MM.1S (cell line): ENCODE results near the gene SP4.

Experiments used
- CTCF ChIP-seq: fragments of 300-600 bp; sonication (generic); IDR thresholded peaks from 2 replicates; pipeline ENCODE4 v1.5.1; 2016; ENCODE audit warnings: antibody characterized with exemption, low read length, mixed read lengths
- EZH2 ChIP-seq: fragments of 300-600 bp; sonication (generic); optimal IDR thresholded peaks from 2 replicates; pipeline ENCODE3; 2017; ENCODE audit warnings: low read depth, mild to moderate bottlenecking, antibody characterized with exemption, low read length, mixed read lengths
- EZH2phosphoT487 ChIP-seq: fragments of 300-600 bp; sonication (generic); IDR thresholded peaks from 2 replicates; pipeline ENCODE4 v1.6.1; 2018; ENCODE audit warnings: antibody characterized with exemption, low read length

DNA sequence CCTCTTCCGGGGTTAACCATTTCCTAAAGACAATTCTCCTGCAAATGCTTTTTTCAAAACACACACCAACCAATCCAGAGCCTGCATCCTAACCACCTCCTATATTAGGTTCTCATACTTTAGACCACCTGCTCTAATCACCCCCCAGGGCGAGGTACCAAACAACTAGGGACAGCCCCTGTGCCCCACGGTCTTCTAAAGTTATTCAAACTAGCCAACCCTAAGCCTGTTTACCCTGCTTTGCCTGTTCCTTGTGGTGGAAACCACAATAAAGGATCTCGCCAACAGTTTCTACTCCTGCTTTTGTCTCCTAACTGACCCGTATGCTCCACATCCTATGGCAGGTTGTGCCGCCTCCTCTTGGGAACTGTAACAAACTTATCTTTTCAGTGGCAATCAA is 21.1 kb downstream of the SP4 start:
- no peak for TF ChIP-seq CTCF
- TF ChIP-seq EZH2, result no peak
- no peak for TF ChIP-seq EZH2phosphoT487
